Mesothelial cell of epicardium (in vitro differentiated cells): ENCODE data around the gene ZFP92. TPM values are rescaled to one million over a fixed set of nuclear protein-coding genes. Genes with fewer than 3 reads are reported as not detected.

ENCODE experiments used
- DNase-seq, 2 experiments: peaks; one replicate each; pipeline ENCODE4 v3.0.0; 2021; ENCODE audit warnings: low spot score in 2 of 2; ENCODE audit not compliant: unreplicated experiment in 2 of 2
- H3K27ac Mint-ChIP-seq: 2 replicates; pipeline ENCODE4 v1.8.0; 2021; ENCODE audit warnings: mixed read lengths
- H3K27me3 Mint-ChIP-seq: 2 replicates; pipeline ENCODE4 v1.8.0; 2021; ENCODE audit warnings: low read depth, mixed read lengths
- H3K36me3 Mint-ChIP-seq: 2 replicates; pipeline ENCODE4 v1.8.0; 2021; ENCODE audit warnings: mixed read lengths
- H3K4me1 Mint-ChIP-seq: 2 replicates; pipeline ENCODE4 v1.8.0; 2021; ENCODE audit warnings: mixed read lengths
- H3K4me3 Mint-ChIP-seq: 2 replicates; pipeline ENCODE4 v1.8.0; 2021; ENCODE audit warnings: mild to moderate bottlenecking, moderate library complexity, mixed read lengths
- H3K9me3 Mint-ChIP-seq: 2 replicates; pipeline ENCODE4 v1.8.0; 2021; ENCODE audit warnings: mixed read lengths
- total RNA-seq: library from RNA; stranded (reverse); gene quantifications from 3 replicates; pipeline ENCODE4 v1.2.1, GENCODE V29; 2021
- TF ChIP-seq, protein P1 (sequence below): fragments of 200-600 bp; sonication (generic); IDR thresholded peaks from one replicate; pipeline ENCODE4 v1.5.0; 2021; ENCODE audit warnings: antibody characterized with exemption; ENCODE audit not compliant: unreplicated experiment

Gene ZFP92, protein sequence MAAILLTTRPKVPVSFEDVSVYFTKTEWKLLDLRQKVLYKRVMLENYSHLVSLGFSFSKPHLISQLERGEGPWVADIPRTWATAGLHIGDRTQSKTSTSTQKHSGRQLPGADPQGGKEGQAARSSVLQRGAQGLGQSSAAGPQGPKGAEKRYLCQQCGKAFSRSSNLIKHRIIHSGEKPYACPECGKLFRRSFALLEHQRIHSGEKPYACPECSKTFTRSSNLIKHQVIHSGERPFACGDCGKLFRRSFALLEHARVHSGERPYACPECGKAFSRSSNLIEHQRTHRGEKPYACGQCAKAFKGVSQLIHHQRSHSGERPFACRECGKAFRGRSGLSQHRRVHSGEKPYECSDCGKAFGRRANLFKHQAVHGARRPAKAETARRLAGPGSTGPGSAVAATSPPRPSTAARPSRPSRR
- total RNA-seq = 1.3 to 1.4 TPM (median 1.3 TPM) in 3 replicates

DNA sequence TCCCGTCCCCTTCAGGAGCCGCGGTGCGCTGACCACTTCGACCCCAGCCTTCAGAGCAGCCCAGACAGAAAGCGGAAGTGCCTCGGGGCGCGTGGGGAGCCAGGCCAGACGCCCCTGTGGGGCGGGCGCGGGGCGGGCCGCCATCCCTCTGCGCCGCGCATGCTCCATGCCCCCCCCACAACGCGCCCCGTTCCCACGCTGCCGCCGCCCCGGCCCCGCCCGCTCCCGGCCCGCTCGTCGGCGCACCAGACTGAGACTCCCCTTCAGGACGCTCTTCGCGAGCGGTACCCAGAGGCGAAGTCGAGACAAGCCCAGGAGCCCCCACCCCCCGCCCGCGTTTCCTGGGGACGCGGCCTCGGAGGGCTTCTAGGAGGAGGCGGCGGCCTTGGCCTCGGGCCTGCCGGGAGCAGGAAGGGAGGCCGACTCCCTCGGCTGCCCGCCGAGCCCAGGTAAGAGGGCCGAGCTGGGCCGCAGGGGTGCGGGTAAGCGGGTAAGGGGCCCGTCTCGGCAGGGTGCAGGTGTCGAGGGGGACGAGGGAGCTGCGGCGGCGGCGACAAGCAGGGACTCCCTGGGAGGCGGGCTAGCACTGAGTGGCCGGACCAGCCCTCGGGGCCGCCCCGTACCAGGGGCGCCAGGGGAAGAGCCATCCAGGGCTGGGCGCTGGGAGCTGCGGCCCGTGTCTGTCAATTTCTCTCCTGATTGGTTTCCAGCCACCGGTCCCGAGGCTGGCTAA lies at the start of gene ZFP92:
Gene ZFP92 (plus strand): TSS at position 218 of the 733 bp plus-strand sequence. CDS start 6,851 bp downstream, outside the sequence.
- DNase-seq = no peak
- Mint-ChIP-seq H3K4me3 (peak within 1 kb of the TSS; percentile 59), H3K4me1 (peaks cover 14% of the 10 kb centered on the region), H3K9me3 (peaks cover 11% of the 10 kb centered on the region), H3K27ac (no peak within 1 kb of the TSS), H3K36me3 (no peaks in the 10 kb centered on the region), H3K27me3 (peaks cover 14% of the 10 kb centered on the region)
- TF ChIP-seq, protein P1, sequence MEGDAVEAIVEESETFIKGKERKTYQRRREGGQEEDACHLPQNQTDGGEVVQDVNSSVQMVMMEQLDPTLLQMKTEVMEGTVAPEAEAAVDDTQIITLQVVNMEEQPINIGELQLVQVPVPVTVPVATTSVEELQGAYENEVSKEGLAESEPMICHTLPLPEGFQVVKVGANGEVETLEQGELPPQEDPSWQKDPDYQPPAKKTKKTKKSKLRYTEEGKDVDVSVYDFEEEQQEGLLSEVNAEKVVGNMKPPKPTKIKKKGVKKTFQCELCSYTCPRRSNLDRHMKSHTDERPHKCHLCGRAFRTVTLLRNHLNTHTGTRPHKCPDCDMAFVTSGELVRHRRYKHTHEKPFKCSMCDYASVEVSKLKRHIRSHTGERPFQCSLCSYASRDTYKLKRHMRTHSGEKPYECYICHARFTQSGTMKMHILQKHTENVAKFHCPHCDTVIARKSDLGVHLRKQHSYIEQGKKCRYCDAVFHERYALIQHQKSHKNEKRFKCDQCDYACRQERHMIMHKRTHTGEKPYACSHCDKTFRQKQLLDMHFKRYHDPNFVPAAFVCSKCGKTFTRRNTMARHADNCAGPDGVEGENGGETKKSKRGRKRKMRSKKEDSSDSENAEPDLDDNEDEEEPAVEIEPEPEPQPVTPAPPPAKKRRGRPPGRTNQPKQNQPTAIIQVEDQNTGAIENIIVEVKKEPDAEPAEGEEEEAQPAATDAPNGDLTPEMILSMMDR = no peak

DNA sequence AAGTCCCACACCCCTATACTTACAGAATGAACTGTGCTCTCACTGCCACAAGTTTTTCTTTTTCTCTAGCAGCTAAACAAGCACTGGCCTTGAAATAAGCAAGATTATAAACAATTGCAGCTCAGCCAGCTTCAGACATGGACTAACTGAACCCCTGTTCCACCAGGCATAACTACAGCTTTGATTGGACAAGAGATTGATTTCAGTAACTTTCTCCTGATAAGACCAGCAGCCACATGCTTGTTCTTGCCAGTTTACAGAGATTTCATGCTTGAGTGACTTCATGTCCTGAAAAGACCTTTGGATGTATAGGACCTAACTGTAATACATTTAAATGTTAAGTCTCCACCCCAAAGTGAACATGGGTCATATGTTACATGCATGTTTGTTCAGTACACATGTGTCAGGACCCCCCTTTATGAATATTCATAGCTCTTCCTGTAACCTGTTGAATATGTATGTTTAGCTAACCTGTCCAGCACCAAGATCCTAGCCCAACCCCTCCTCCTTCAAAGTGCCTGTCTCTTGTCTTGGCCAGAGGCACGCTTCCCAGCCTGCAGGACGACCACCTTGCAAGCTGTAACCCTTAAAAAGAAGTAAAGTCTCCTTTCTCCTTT lies 49.4 kb upstream of the ZFP92 start:
- peaks cover 20% of the 10 kb centered on the region for H3K27me3 Mint-ChIP-seq
- peaks cover 3% of the 10 kb centered on the region for H3K36me3 Mint-ChIP-seq
- no peak overlapping the region for H3K4me3 Mint-ChIP-seq
- no peaks in the 10 kb centered on the region for H3K4me1 Mint-ChIP-seq
- TF ChIP-seq, protein P1 = no peak
- no peak for DNase-seq
- peaks cover 42% of the 10 kb centered on the region for H3K9me3 Mint-ChIP-seq
- H3K27ac Mint-ChIP-seq = no peak overlapping the region

DNA sequence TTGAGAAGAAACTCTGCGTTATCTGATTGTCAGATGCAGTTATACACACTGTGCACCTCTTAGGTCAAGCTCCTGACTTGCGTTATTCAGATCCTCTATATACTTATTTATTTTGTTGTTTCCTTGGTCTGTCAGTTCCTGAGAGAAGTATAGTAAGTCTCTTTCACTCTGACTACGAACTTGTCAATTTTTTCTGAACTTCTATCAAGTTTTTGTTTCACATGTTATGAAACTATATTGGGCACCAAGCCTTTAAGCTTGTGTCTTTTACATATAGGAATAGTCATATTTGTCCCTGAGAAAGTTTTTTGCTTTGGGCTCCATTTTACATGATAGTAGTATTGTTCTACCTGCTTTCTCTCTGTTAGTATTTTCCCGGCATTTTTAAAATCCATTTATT lies 45.6 kb upstream of the ZFP92 start:
- Mint-ChIP-seq H3K4me3 (no peak overlapping the region), H3K36me3 (no peaks in the 10 kb centered on the region), H3K4me1 (no peaks in the 10 kb centered on the region), H3K27ac (no peak overlapping the region), H3K27me3 (peaks cover 20% of the 10 kb centered on the region), H3K9me3 (peaks cover 41% of the 10 kb centered on the region)
- no peak for DNase-seq
- TF ChIP-seq, protein P1 = no peak

DNA sequence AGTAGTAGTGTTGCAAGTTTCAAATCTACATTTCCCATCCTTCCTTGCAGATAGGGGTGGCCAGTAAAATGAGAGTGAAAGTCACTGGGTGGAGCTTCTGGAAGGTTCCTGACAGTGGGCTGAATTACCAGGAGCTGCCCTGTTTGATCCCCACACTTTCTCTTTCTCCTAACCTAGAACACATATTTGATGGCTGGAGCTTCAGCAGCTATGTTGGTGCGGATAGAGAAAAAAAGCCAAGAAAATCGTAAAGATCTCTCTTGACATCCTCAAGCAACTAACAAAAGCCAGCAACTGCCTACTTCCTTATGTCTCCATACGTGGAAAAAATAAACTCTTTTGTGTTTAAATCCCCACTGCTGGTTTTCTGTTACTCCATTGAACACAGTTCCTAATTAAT lies 45.2 kb upstream of the ZFP92 start:
- H3K36me3 Mint-ChIP-seq = no peaks in the 10 kb centered on the region
- TF ChIP-seq, protein P1 = no peak
- peaks cover 37% of the 10 kb centered on the region for H3K9me3 Mint-ChIP-seq
- peaks cover 2% of the 10 kb centered on the region for H3K4me1 Mint-ChIP-seq
- H3K4me3 Mint-ChIP-seq = no peak overlapping the region
- H3K27ac Mint-ChIP-seq = no peak overlapping the region
- DNase-seq = no peak
- H3K27me3 Mint-ChIP-seq = peaks cover 20% of the 10 kb centered on the region

DNA sequence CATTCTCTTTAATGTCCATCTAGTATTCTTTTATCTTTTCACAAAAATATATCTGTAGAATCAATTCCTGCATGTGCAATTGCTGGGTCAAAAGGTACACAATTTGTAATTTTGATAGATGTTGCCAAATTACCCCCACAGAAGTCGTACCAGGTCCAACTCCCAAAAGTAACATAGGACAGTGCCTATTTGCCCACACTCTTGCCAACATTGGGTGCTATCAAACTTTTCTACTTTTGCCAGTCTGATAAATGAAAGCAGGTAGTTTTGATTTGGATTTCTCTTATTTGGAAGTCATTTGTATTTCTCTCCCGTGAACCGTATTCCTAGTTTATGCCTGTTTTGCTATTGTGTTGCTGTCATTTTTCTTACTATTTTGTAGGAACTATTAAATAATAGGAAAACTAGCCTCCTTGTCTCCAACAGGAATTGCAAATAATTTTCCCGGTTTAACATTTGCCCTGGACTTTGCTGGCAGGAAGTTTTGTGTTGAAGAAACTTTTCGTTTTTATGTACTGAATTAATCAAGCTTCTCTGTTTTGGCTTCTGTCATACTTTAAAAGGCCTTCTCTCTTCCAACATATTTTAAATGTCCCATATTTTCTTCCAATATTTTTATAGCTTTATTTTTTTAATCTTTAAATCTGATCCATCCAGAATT lies 44.3 kb upstream of the ZFP92 start:
- TF ChIP-seq, protein P1 = no peak
- no peaks in the 10 kb centered on the region for H3K36me3 Mint-ChIP-seq
- peaks cover 20% of the 10 kb centered on the region for H3K27me3 Mint-ChIP-seq
- H3K9me3 Mint-ChIP-seq = peaks cover 37% of the 10 kb centered on the region
- DNase-seq = no peak
- H3K4me1 Mint-ChIP-seq = peaks cover 2% of the 10 kb centered on the region
- no peak overlapping the region for H3K4me3 Mint-ChIP-seq
- H3K27ac Mint-ChIP-seq = no peak overlapping the region
